Loucy (cell line): Measurements from ENCODE around the gene KRT27.

Experiments
- CTCF ChIP-seq: fragments of 200-600 bp; sonication (generic); conservative IDR thresholded peaks from 2 replicates; pipeline ENCODE4 v1.5.1; 2014; ENCODE audit warnings: mild to moderate bottlenecking, antibody characterized with exemption, low read length
- EZH2phosphoT487 ChIP-seq: fragments of 200-600 bp; IDR thresholded peaks from 2 replicates; pipeline ENCODE4 v1.6.1; 2018; ENCODE audit warnings: antibody characterized with exemption, mild to moderate bottlenecking, moderate library complexity, borderline replicate concordance

- TF ChIP-seq CTCF: no peak
- TF ChIP-seq EZH2phosphoT487: no peak
Observed at GRCh38 chr17:40824015-40824832, 41.9 kb upstream of the KRT27 start.
